CD4-positive, alpha-beta T cell (primary cell): ENCODE measurements around the gene GALNTL6. TPM values are rescaled to one million over a fixed set of nuclear protein-coding genes. Genes with fewer than 3 reads are reported as not detected.
"Not testable (repeated sequence)": the region's sequence is repeated elsewhere in the genome, so short reads cannot be mapped to it uniquely, and the experiment has no call there.

Experiments used
- ATAC-seq: fragments of 200-7000 bp; cut with Tn5 transposase; one replicate; pipeline ENCODE4 v1.10.0; 2022; ENCODE audit warnings: mild to moderate bottlenecking; ENCODE audit not compliant: poor library complexity
- CTCF ChIA-PET: fragments of 350-600 bp; sonication (Branson Sonifier 250); formaldehyde crosslinking; loops from one replicate; lab custom pipeline; 2021; ENCODE audit warnings: antibody characterized with exemption, inconsistent platforms; lab: Charles Lee
- POLR2A ChIA-PET: fragments of 350-600 bp; sonication (Branson Sonifier 250); formaldehyde crosslinking; loops from one replicate; lab custom pipeline; 2021; ENCODE audit warnings: antibody characterized with exemption, inconsistent platforms; lab: Charles Lee
- DNase-seq, 14 experiments: peaks; one replicate each; pipeline ENCODE4 v3.0.0-alpha.2; 2013 to 2020; ENCODE audit warnings: mixed read lengths in 2 of 14
- H3K27ac ChIP-seq, 2 donors: one replicate each; pipeline versions ENCODE4 v1.5.1 to v1.7.0; 2013; ENCODE audit warnings: low read length in 2 of 2, low read depth in 1 of 2, mild to moderate bottlenecking in 1 of 2
- H3K27me3 ChIP-seq, 2 experiments: 1 replicate in 1 of 2; 2 replicates in 1 of 2; pipeline versions ENCODE4 v1.6.1 to v1.7.0; 2013; ENCODE audit warnings: low read length in 2 of 2, control low read depth in 1 of 2, mild to moderate bottlenecking in 1 of 2, moderate library complexity in 1 of 2; ENCODE audit not compliant: insufficient read depth in 2 of 2, control insufficient read depth in 1 of 2
- H3K36me3 ChIP-seq: one replicate; pipeline ENCODE4 v1.6.1; 2013; ENCODE audit warnings: low read length, control low read depth; ENCODE audit not compliant: insufficient read depth
- H3K4me1 ChIP-seq: one replicate; pipeline ENCODE4 v1.6.1; 2013; ENCODE audit warnings: low read length, control low read depth; ENCODE audit not compliant: insufficient read depth
- H3K4me3 ChIP-seq: one replicate; pipeline ENCODE4 v1.5.1; 2013; ENCODE audit warnings: mild to moderate bottlenecking, low read length, moderate library complexity
- H3K9me3 ChIP-seq, 2 experiments: 1 replicate in 1 of 2; 2 replicates in 1 of 2; pipeline versions ENCODE4 v1.6.1 to v1.7.0; 2013; ENCODE audit warnings: low read length in 2 of 2, mild to moderate bottlenecking in 2 of 2, control low read depth in 1 of 2, moderate library complexity in 1 of 2; ENCODE audit not compliant: control insufficient read depth in 1 of 2, insufficient read depth in 1 of 2
- H3K27ac Mint-ChIP-seq: one replicate; pipeline ENCODE4 v1.8.0; 2020; ENCODE audit warnings: mixed read lengths
- H3K27me3 Mint-ChIP-seq: one replicate; pipeline ENCODE4 v1.8.0; 2021; ENCODE audit warnings: mixed read lengths
- H3K36me3 Mint-ChIP-seq: one replicate; pipeline ENCODE4 v1.8.0; 2021; ENCODE audit warnings: low read depth, mixed read lengths
- H3K4me1 Mint-ChIP-seq: one replicate; pipeline ENCODE4 v1.8.0; 2021; ENCODE audit warnings: low read depth, mixed read lengths
- H3K4me3 Mint-ChIP-seq: one replicate; pipeline ENCODE4 v1.8.0; 2020; ENCODE audit warnings: mild to moderate bottlenecking, mixed read lengths
- H3K9me3 Mint-ChIP-seq: one replicate; pipeline ENCODE4 v1.8.0; 2020; ENCODE audit warnings: mixed read lengths
- CTCF ChIP-seq: fragments of 200-600 bp; IDR thresholded peaks from one replicate; pipeline ENCODE4 v1.8.0; 2022; ENCODE audit warnings: antibody characterized with exemption, mild to moderate bottlenecking
- intact Hi-C, 2 experiments: fragments of 100-400 bp; cut with DNase I in 1 of 2; cut with micrococcal nuclease in 1 of 2; formaldehyde crosslinking; loops; one replicate each; pipeline versions ENCODE4 v1.15.1 to v1.9.0; 2023 to 2025; cut with DNase I, micrococcal nuclease
- total RNA-seq, 174 experiments: library from RNA in 2 of 174; stranded (reverse) in 2 of 174; gene quantifications; one replicate each; pipeline ENCODE4 v1.2.3 and lab custom pipeline; 2021 to 2026

The GALNTL6 gene
- total RNA-seq, 2 experiments from 2014 or later: not detected

- H3K27ac Mint-ChIP-seq: no peak overlapping the region
- ChIA-PET CTCF (no interaction called here), POLR2A (no interaction called here)
- peaks cover 14% of the 10 kb centered on the region for H3K27me3 Mint-ChIP-seq
- H3K9me3 Mint-ChIP-seq: no peaks in the 10 kb centered on the region
- no peaks in the 10 kb centered on the region for H3K36me3 Mint-ChIP-seq
- H3K27ac ChIP-seq: no peak overlapping the region
- ATAC-seq (no peak), DNase-seq (no peak)
- no peaks in the 10 kb centered on the region for H3K4me1 Mint-ChIP-seq
- no peaks in the 10 kb centered on the region for H3K9me3 ChIP-seq
- no peak overlapping the region for H3K4me3 ChIP-seq
- no peaks in the 10 kb centered on the region for H3K4me1 ChIP-seq
- no peak for TF ChIP-seq CTCF
- intact Hi-C loops: no loop called here
- H3K4me3 Mint-ChIP-seq: no peak overlapping the region
- no peaks in the 10 kb centered on the region for H3K27me3 ChIP-seq
- H3K36me3 ChIP-seq: no peaks in the 10 kb centered on the region
Measured at GRCh38 chr4:172957216-172957615, 1144.0 kb downstream of the GALNTL6 start.

GRCh38 chr4:172962564-172963353 lies 1149.6 kb downstream of the GALNTL6 start:
- Mint-ChIP-seq H3K36me3 (no peaks in the 10 kb centered on the region), H3K9me3 (no peaks in the 10 kb centered on the region), H3K27ac (no peak overlapping the region), H3K4me3 (no peak overlapping the region), H3K27me3 (peaks cover 26% of the 10 kb centered on the region), H3K4me1 (no peaks in the 10 kb centered on the region)
- H3K27ac ChIP-seq: no peak overlapping the region
- ChIA-PET POLR2A (no interaction called here), CTCF (no interaction called here)
- no peak overlapping the region for H3K4me3 ChIP-seq
- H3K27me3 ChIP-seq: peaks cover 0 to 10% of the 10 kb centered on the region in 2 experiments
- intact Hi-C loops: no loop called here
- no peaks in the 10 kb centered on the region for H3K36me3 ChIP-seq
- H3K4me1 ChIP-seq: no peaks in the 10 kb centered on the region
- no peak for TF ChIP-seq CTCF
- ATAC-seq (no peak), DNase-seq (no peak)
- H3K9me3 ChIP-seq: no peaks in the 10 kb centered on the region

- H3K36me3 ChIP-seq: no peaks in the 10 kb centered on the region
- DNase-seq: no peak
- no peak overlapping the region for H3K27ac Mint-ChIP-seq
- no peak for TF ChIP-seq CTCF
- H3K4me1 Mint-ChIP-seq: no peaks in the 10 kb centered on the region
- H3K9me3 Mint-ChIP-seq: no peaks in the 10 kb centered on the region
- no peaks in the 10 kb centered on the region for H3K9me3 ChIP-seq
- H3K4me3 ChIP-seq: no peak overlapping the region
- H3K27me3 Mint-ChIP-seq: peaks cover 26% of the 10 kb centered on the region
- ChIA-PET CTCF (no interaction called here), POLR2A (no interaction called here)
- H3K27me3 ChIP-seq: peaks cover 0 to 10% of the 10 kb centered on the region in 2 experiments
- no peaks in the 10 kb centered on the region for H3K36me3 Mint-ChIP-seq
- intact Hi-C loops: no loop called here
- no peak overlapping the region for H3K27ac ChIP-seq
- no peak overlapping the region for H3K4me3 Mint-ChIP-seq
- no peaks in the 10 kb centered on the region for H3K4me1 ChIP-seq
- ATAC-seq: no peak
Measured at GRCh38 chr4:172963498-172964294, 1150.5 kb downstream of the GALNTL6 start.

GRCh38 chr4:172970189-172970588 lies 1157.0 kb downstream of the GALNTL6 start:
- ATAC-seq, CTCF ChIA-PET, DNase-seq, H3K36me3 Mint-ChIP-seq, H3K4me3 Mint-ChIP-seq, POLR2A ChIA-PET, H3K4me1 ChIP-seq, H3K36me3 ChIP-seq, H3K27ac Mint-ChIP-seq, H3K9me3 ChIP-seq, intact Hi-C loops, H3K4me3 ChIP-seq, H3K27me3 Mint-ChIP-seq, H3K4me1 Mint-ChIP-seq, H3K27ac ChIP-seq, H3K27me3 ChIP-seq: not testable (repeated sequence)
- peaks cover 11% of the 10 kb centered on the region for H3K9me3 Mint-ChIP-seq
